Measurements from ENCODE around the gene STIM2. TPM values are rescaled to one million over a fixed set of nuclear protein-coding genes. Genes with fewer than 3 reads are reported as not detected.

Gene STIM2
- total RNA-seq, 4 donors from 2014 or later, result 3.9 to 7.6 (median 4.9) TPM

DNA sequence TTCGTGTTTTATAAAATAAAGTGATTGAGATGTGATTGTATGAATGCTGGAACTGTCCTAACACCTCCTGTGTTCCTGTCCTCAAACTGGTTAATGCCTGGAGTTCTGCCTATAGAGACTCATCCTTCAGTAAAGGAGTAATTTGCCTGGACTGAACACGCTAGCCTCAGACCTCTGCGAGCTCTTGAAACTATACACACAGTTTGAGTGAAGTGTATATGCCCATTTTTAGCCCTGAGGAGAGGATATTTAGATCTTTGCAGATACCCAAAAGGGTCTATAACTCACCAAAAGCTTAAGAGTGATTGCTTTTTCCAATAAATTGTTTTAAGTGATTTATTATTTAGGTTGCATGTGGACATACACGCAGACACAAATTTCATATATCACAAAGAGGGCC, 29.9 kb upstream of the STIM2 start:
- no peak for TF ChIP-seq POLR2A (IDR thresholded peaks at IDR 0.05)
- TF ChIP-seq, protein P1, sequence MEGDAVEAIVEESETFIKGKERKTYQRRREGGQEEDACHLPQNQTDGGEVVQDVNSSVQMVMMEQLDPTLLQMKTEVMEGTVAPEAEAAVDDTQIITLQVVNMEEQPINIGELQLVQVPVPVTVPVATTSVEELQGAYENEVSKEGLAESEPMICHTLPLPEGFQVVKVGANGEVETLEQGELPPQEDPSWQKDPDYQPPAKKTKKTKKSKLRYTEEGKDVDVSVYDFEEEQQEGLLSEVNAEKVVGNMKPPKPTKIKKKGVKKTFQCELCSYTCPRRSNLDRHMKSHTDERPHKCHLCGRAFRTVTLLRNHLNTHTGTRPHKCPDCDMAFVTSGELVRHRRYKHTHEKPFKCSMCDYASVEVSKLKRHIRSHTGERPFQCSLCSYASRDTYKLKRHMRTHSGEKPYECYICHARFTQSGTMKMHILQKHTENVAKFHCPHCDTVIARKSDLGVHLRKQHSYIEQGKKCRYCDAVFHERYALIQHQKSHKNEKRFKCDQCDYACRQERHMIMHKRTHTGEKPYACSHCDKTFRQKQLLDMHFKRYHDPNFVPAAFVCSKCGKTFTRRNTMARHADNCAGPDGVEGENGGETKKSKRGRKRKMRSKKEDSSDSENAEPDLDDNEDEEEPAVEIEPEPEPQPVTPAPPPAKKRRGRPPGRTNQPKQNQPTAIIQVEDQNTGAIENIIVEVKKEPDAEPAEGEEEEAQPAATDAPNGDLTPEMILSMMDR (IDR thresholded peaks at IDR 0.05 in 4 of 5, conservative IDR thresholded peaks at IDR 0.05 in 1 of 5), result no peak
- no peaks in the 10 kb centered on the region for H3K4me1 ChIP-seq
- intact Hi-C loops (cut with DNase I; ENCODE audit: low total_unique reads), result no loop called here
- no peak overlapping the region for H3K4me3 ChIP-seq
- no peak overlapping the region for H3K27ac ChIP-seq
- no peaks in the 10 kb centered on the region for H3K36me3 ChIP-seq
- no peak for ATAC-seq
- in situ Hi-C loops (cut with MboI; ENCODE audit: low sequenced_read_pairs in 4 of 4), result no loop called here
- H3K27me3 ChIP-seq, result no peaks in the 10 kb centered on the region
- no peak for DNase-seq
- no peaks in the 10 kb centered on the region for H3K9me3 ChIP-seq

DNA sequence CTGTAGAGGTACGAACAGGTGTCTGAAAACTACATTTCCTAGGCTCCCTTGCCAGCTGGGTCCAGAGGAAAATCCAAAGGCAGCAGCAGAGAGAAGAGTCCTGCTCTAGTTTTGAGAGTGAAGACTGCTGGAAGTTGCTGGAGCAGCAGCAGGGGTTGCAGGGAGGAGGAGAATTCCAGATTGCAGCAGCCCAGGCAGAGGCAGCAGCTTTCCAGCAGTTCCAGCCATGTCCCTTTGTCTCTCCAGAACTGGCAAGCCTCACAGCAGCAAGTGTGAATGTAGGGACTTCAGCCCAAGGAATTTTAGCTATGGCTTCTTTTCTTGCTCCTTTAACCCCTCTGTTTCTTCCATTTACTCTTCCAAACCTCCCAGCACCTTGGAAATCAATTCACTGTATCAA, 24.1 kb upstream of the STIM2 start:
- no peak for DNase-seq
- intact Hi-C loops (cut with DNase I; ENCODE audit: low total_unique reads), result no loop called here

DNA sequence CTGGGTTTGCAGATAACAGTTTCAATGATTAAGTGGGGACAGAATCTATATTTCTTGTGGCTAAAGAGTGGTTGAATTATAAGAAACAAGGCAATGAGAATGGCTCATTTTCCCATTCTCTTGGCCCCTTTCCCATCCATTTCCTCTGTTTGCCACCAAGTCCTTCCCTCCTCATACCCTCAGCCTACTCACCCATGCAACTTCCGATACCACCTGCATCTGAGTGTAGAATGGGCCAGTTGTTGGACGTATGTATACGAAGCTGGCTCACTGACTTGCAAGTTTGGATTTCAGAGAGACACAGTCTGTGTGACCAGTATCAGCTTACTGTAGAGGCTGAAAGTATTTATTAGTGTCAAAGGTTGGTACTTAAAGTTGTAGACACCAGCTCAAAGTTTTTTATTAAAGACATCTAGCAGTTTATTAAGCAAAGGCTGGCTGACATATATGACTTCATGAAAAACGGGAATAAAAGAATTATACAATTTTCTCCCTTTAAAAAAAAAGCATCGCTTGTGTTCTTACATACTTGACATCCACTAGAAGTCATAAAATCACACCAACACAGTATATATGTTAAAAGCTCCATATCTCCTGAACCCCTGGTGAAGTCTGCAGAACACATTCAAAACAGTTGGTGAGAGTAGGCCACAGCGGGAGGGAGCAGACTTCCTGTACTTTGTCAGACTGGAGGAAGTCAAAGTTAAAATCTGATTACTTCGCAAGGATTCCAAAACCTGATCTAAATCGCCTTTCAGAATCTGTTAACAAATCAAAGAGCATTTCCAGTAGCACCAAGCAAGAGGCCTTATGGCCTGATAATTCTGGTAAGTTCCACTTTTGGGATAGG, 22.4 kb upstream of the STIM2 start:
- TF ChIP-seq POLR2A (IDR thresholded peaks at IDR 0.05), result no peak
- TF ChIP-seq, protein P1 (IDR thresholded peaks at IDR 0.05 in 4 of 5, conservative IDR thresholded peaks at IDR 0.05 in 1 of 5), result no peak
- Histone ChIP-seq H3K4me3 (no peak overlapping the region), H3K4me1 (peaks cover 10 to 11% of the 10 kb centered on the region in 2 donors), H3K9me3 (no peaks in the 10 kb centered on the region), H3K27me3 (no peaks in the 10 kb centered on the region), H3K27ac (no peak overlapping the region), H3K36me3 (no peaks in the 10 kb centered on the region)
- DNase-seq (no peak), ATAC-seq (no peak)
- intact Hi-C loops (cut with DNase I; ENCODE audit: low total_unique reads), result no loop called here
- in situ Hi-C loops (cut with MboI; ENCODE audit: low sequenced_read_pairs in 4 of 4), result no loop called here

More for the DNA sequence above, 24.1 kb upstream of the STIM2 start:
- peaks cover 10 to 11% of the 10 kb centered on the region in 2 donors for H3K4me1 ChIP-seq
- TF ChIP-seq, protein P1 (IDR thresholded peaks at IDR 0.05 in 4 of 5, conservative IDR thresholded peaks at IDR 0.05 in 1 of 5), result no peak
- no peak for TF ChIP-seq POLR2A (IDR thresholded peaks at IDR 0.05)
- no peak for ATAC-seq
- H3K27ac ChIP-seq, result no peak overlapping the region
- H3K9me3 ChIP-seq, result no peaks in the 10 kb centered on the region
- in situ Hi-C loops (cut with MboI; ENCODE audit: low sequenced_read_pairs in 4 of 4), result no loop called here
- H3K36me3 ChIP-seq, result no peaks in the 10 kb centered on the region
- no peaks in the 10 kb centered on the region for H3K27me3 ChIP-seq
- H3K4me3 ChIP-seq, result no peak overlapping the region

DNA sequence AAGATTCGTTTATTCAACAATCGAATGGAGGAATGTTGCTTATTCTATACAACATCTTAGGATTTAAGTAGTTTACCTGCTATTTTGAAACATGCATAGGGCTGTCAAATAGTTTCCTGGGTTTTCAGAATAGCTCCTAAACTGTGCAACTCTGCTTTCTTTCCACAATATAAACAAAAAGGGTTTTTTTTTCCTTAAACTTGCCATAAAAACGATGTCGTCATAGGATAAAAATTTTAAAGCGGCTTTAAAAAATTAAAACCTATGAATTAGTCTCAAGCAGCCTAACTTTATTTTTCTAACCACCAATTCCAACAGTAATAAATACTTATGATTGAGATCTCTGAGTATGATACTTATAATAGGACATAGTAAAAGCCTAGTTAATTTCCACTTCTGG, 21.6 kb upstream of the STIM2 start:
- in situ Hi-C loops (cut with MboI; ENCODE audit: low sequenced_read_pairs in 4 of 4) (no loop called here), intact Hi-C loops (cut with DNase I; ENCODE audit: low total_unique reads) (no loop called here)
- Histone ChIP-seq H3K36me3 (no peaks in the 10 kb centered on the region), H3K9me3 (no peaks in the 10 kb centered on the region), H3K27ac (no peak overlapping the region), H3K4me1 (peaks cover 10 to 11% of the 10 kb centered on the region in 2 donors), H3K4me3 (no peak overlapping the region), H3K27me3 (no peaks in the 10 kb centered on the region)
- no peak for DNase-seq
- no peak for ATAC-seq
- no peak for TF ChIP-seq POLR2A (IDR thresholded peaks at IDR 0.05)
- TF ChIP-seq, protein P1 (IDR thresholded peaks at IDR 0.05 in 4 of 5, conservative IDR thresholded peaks at IDR 0.05 in 1 of 5), result no peak

Measured in gastrocnemius medialis (tissue), 4 donors.